Measurements from ENCODE around the gene SLC24A4. TPM values are rescaled to one million over a fixed set of nuclear protein-coding genes. Genes with fewer than 3 reads are reported as not detected.

SLC24A4 gene
- total and polyA plus RNA-seq, 2 donors (not counting 3 experiments of a cell fraction or from before 2014, with no cell fraction given), result 0.07 to 0.08 TPM

- TF ChIP-seq POLR2A (IDR thresholded peaks at IDR 0.05; ENCODE audit: low read depth, low read length), result no peak
- no peak for TF ChIP-seq FOS (IDR thresholded peaks at IDR 0.05; ENCODE audit: borderline replicate concordance, insufficient read depth, low read length)
- no peak for TF ChIP-seq GATA2 (IDR thresholded peaks at IDR 0.05; ENCODE audit: insufficient read depth, insufficient read length, low read depth, low read length)
- no peak for TF ChIP-seq CTCF (IDR thresholded peaks at IDR 0.05; ENCODE audit: extremely low read depth in 1 of 2, insufficient read depth in 1 of 2, low read depth in 1 of 2, low read length in 2 of 2)
- no peak for TF ChIP-seq MYC (IDR thresholded peaks at IDR 0.05; ENCODE audit: low read depth, low read length)
- no peak for TF ChIP-seq JUN (IDR thresholded peaks at IDR 0.05; ENCODE audit: borderline replicate concordance, insufficient read depth, insufficient read length, low read depth)
- TF ChIP-seq EZH2 (IDR thresholded peaks at IDR 0.05; ENCODE audit: borderline replicate concordance, low read depth, low read length, severe bottlenecking), result no peak
- TF ChIP-seq MAX (IDR thresholded peaks at IDR 0.05; ENCODE audit: insufficient read depth, insufficient read length), result no peak
- no peak for TF ChIP-seq POLR2AphosphoS5 (IDR thresholded peaks at IDR 0.05; ENCODE audit: insufficient read depth, low read depth, low read length)
- no peaks in the 10 kb centered on the region for H4K20me1 ChIP-seq (replicated peaks; ENCODE audit: control insufficient read depth, extremely low read depth, insufficient read depth, low read length)
- H3K4me3 ChIP-seq (replicated peaks in 1 of 3; ENCODE audit: insufficient read depth in 1 of 3, low read depth in 1 of 3, low read length in 3 of 3), result no peak overlapping the region
- dilution Hi-C loops (cut with MboI; ENCODE audit: extremely low pct_ligation_motif_present, low sequenced_read_pairs) (no loop called here), intact Hi-C loops (cut with micrococcal nuclease) (no loop called here)
- ChIA-PET POLR2A (no interaction called here), CTCF (no interaction called here)
- no peaks in the 10 kb centered on the region for H3K36me3 ChIP-seq (ENCODE audit: control insufficient read depth in 2 of 2, extremely low read depth in 1 of 2, insufficient read depth in 2 of 2, low read length in 2 of 2)
- no peaks in the 10 kb centered on the region for H3K9me3 ChIP-seq (replicated peaks; ENCODE audit: control insufficient read depth, insufficient read depth, low read length)
- no peak overlapping the region for H3K9ac ChIP-seq (replicated peaks; ENCODE audit: extremely low read depth, insufficient read depth, low read length)
- H3K9me1 ChIP-seq (replicated peaks; ENCODE audit: control insufficient read depth, extremely low read depth, insufficient read depth, low read length), result no peaks in the 10 kb centered on the region
- H3K4me2 ChIP-seq (ENCODE audit: insufficient read depth, low read length), result no peak overlapping the region
- DNase-seq (ENCODE audit: low read depth, low spot score) (no peak), FAIRE-seq (no peak)
- no TSS peak for BruUV-seq (replicated peaks)
- no peaks in the 10 kb centered on the region for H3K79me2 ChIP-seq (ENCODE audit: control insufficient read depth, insufficient read depth, low read length)
- peaks cover 0 to 3% of the 10 kb centered on the region in 2 experiments for H3K27me3 ChIP-seq (ENCODE audit: control insufficient read depth in 2 of 2, insufficient read depth in 2 of 2, low read length in 2 of 2)
- H3K4me1 ChIP-seq (ENCODE audit: control insufficient read depth, extremely low read depth, insufficient read depth, low read length), result no peaks in the 10 kb centered on the region
- no peak overlapping the region for H3K27ac ChIP-seq (ENCODE audit: insufficient read depth, low read depth, low read length)
- H2AFZ ChIP-seq (ENCODE audit: low read depth, low read length), result no peak overlapping the region
These were observed 171.5 kb downstream of the SLC24A4 start for GRCh38 chr14:92494512-92494911.

Measured in endothelial cell of umbilical vein (primary cell).